GM19193 (cell line): ENCODE data around the gene HOXC10.

Experiments
- POLR2A ChIP-seq: IDR thresholded peaks from 4 replicates; pipeline ENCODE4 v1.6.1; 2011; ENCODE audit not compliant: insufficient read depth, insufficient read length; ENCODE audit errors: extremely low read depth

Gene HOXC10

DNA sequence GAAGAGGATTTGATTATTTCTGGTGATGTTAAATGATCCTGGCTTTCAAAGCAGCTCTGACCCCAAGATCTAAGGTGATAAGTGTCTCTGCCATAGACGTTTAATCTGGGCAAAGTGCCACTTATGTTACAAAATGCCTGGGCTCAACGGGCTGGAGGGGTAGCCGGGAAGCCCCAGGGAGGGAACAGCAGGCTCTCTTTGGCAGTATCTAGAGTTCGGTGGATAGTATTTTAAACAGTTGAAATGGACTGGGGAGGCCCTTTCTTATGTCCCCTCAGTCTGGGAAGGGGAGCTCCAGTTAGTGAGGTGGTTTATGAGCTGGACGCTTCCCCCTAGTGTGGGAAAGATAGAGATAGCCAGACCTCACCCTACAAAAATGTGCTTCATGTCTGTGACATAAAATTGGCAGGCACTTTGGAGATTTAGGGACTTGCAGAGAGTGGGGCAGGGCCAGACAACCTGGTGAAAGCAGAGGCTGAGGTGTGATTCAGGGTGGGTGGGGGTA is 17.5 kb upstream of the HOXC10 start:
- TF ChIP-seq POLR2A = no peak

DNA sequence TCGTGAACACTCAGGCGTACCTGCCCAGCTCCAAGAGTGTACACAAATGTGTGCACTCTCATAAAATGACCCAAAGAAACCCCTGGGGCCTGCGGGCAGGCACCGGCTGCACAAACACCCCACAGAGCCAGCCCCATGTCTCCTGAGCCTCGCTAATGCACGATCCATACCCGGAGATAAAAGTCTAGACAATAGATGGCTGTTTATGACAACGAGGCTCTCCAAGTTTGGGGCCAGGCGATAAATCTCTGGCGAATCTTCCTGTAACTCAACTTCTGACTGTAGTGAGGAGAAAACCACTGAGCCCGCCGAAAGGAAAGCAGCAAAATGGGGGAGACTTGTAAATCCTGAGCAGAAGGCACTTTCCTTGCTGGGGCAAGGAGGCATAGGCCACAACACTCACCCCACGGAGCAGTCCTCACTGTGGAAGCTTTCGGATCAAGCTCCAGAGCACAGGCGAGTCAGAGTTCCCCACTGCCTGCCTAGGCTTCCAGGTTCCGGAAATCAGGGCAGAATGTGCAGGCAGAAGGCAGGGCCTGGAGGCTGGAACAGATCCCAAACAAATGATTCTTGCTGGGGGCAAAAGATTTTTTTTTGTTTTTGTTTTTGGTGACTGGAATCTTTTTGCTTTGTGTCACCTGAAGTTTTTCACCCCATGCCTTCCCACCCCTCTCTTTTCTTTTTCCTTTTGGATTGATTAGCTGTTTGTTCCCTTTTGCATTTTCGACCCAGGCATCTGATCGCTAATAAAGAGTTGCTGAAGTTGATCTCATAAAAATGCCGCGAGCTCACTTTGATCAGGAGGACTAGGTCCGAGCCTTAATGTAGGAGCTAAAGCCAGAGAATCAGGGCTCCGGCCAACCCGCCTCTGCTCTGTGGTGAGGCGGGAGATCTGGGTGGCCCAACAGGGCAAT is 16.5 kb upstream of the HOXC10 start:
- TF ChIP-seq POLR2A = no peak

DNA sequence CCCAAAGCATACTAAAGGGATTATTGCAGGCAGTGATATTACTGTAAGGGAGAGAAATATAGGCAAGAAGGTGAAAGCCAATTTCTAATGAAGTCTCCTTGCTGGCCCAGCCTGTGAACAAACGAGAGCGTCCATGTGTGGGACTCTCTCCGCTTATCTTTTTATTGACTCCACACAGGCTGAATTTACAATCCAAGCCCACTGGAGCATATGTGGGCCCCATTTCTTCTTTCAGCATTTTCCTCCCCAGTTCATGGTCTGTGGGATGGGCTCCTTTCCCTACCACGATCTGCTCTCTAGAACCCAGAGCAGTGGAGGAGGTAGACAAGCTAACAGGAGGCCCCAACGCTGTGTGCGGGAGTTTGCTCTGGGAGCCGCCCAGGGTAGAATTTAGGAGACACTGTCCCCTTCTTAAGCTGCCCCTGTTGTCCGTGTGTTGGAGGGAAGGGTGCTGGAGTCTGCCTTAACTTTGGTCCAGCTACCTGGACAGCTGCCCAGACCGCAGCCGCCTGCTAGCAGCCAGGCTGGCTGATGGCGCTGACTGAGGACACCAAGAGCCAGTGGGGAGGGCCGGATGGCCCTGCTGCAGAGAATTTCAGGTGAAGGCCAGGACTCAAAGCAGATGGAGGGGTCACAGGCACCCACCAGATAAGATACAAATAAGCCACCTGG is 15.2 kb upstream of the HOXC10 start:
- no peak for TF ChIP-seq POLR2A

DNA sequence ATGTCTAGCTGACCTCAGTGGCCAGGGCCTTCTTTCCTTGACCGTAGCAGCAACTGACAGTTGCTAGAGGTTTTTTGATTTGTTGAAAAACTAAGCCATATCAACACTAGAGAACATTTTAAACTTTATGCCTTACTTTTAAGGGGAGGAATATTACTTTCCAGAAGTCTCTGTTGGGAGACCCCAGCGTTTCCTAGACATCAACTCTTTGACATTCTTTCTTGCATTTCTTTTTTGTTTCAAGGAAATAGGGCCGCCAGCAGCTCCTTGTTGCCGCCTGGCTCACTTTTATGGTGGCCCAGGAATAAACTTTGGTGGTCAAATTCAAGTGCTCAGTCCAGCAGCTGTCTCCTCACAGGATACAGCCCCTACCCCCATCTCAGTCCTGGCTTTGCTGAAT is 14.5 kb upstream of the HOXC10 start:
- no peak for TF ChIP-seq POLR2A

DNA sequence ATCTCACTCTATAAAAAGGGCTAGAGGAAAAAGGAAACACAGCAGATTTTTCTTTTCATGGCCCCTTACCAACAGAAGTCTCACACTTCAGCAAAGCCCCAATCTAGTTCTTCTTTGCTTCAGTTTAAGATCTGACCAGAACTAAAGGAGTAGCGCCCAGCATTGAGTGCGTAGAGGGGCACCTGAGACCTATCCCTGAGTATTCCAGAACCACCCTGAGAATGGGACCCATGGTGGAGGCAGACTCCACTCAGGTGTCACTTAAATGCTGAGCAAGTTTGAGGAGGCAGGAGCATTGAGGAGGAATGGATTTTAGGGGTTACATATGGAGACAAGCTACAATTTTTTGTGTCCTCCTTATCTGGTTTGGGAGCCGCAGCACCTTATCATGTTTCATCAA is 13.8 kb upstream of the HOXC10 start:
- TF ChIP-seq POLR2A = no peak

DNA sequence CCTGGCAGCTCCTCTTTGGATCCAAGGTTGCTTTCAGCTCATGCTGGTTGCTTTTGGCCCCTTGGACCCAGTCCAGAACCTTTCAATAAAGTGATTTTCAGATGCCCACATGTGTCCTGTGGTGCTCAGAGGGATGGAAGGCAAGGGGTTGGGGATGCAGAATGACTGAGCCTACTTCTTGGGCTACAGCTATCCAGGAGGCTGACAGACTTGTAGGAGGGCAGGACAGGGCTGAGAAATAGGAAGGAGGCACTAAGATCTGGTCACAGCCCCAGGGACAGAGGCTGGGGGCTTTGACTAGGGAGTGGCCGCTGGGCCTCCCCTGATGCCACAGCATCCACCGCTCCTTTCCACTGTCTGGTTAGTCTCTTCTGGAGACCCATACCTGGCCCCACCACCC is 13.3 kb upstream of the HOXC10 start:
- TF ChIP-seq POLR2A = no peak

DNA sequence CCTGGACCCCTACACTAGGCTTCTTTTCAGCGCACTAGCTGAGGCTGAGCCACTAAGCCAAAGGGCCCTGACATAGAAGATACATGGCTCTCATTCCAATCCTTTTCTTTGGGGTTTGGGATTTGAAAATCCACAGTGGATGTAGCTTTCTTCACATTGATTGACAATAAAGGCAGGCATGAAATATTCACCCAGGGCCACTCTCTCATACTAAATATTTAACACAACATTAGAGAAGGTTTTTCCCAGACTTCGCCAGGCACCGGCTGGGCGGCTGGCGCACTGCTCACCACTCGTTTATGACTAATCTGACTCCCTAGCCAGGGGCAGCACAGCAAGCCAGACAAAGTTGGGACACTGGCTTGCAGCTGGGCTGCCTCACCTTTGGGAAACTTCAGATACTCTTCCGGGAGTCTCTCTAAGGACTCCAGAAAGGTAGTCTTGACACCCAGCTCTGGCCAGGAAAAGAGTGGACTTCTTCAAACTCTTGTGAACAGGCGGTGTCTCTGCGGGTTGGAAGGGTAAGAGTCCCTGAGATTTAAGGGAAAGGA is 12.7 kb upstream of the HOXC10 start:
- TF ChIP-seq POLR2A = no peak

DNA sequence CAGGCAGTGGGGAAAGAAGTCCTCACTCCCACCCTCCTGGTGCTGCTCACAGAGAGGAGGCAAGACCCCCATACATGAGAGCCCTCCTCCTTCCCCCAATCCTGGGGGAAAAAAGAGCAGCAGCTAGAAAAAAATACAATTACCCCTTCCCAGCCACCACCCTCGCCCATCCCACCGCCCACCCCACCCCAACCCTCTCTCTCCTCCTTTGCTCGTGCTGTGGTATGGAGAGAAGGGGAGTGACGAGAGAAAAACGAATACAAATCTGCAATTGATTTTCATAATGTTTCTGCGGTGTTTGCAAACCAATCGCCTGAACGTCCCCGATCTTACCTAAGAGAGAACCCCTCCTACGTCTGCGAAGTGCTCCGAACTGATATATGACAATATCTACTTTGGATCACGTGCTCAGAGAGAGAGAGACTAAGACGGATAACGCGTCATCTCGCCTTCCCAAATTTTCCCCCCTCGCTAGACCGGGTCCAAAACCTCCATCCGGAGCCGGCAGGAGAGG is 12.2 kb upstream of the HOXC10 start, which contains the start of gene HOXC11:
Gene HOXC11, plus strand, starts transcription at position 405 of the 514 bp plus-strand sequence. CDS start 116 bp downstream, outside the sequence.
- TF ChIP-seq POLR2A = no peak

DNA sequence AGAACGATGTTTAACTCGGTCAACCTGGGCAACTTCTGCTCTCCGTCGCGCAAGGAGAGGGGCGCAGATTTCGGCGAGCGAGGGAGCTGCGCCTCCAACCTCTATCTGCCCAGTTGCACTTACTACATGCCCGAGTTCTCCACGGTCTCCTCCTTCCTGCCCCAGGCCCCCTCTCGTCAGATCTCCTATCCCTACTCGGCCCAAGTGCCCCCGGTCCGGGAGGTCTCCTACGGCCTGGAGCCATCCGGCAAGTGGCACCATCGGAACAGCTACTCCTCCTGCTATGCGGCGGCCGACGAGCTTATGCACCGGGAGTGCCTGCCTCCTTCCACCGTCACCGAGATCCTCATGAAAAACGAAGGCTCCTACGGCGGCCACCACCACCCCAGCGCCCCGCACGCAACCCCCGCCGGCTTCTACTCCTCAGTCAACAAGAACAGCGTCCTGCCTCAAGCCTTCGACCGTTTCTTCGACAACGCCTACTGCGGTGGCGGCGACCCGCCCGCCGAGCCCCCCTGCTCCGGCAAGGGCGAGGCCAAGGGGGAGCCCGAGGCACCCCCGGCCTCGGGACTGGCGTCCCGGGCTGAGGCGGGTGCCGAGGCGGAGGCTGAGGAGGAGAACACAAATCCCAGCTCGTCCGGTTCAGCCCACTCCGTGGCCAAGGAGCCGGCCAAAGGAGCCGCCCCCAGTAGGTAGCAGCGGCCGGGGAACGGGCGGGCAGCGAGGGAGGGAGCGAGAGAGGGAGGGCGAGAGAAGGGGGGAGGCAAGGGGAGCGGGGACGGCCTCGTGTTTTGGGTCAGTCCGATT is 11.5 kb upstream of the HOXC10 start:
- TF ChIP-seq POLR2A = no peak

DNA sequence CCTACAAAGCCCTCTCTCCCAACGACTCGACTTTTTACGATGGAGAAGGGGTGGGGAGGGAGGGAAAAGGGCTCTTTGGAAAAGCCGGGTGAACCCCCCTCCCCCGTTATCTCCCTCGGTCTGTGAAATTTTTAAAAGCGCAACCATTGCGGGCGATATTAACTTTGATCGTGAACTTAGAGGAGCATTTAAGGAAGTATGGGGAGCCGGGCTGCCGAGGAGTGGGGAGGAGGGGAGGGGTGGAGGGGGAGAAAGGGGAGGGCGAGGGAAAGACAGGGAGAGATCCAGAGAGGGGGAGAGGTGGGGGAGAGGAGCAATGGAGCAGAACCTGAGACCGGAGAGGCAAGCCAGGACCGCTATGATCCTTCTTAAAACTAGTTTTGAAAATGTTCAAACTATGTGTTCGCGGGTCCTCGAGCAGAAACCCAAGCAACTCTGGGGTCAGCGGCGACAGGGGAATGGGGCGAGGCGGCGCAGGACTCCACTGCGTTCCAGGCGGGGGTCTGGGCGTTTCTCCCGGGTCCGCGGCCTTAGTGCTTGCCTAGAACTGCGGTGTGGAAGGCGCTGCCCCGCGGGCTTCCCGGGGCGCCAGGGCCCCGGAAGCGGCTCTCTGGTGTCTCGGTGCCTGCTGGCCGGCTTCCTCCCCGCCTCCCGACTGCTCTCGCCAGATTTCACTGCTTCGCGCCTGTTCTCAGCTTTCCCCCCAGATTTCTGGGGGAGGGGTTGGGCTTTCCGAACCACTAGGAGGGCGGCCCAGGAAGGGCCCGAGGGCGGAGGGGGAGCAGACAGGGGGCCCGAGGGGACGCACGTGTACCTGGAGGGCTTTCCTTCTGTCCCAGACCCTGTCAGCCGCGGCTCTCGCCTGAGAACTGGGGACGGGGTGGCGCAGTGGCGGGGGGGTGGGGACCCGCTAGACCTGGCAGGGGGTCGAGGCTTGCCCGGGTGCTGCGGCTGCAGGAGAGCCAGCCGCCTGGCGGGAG is 10.6 kb upstream of the HOXC10 start, which contains the start of gene HOTAIR:
Gene HOTAIR, minus strand, starts transcription at position 871 of the 980 bp plus-strand sequence.
- TF ChIP-seq POLR2A = no peak

DNA sequence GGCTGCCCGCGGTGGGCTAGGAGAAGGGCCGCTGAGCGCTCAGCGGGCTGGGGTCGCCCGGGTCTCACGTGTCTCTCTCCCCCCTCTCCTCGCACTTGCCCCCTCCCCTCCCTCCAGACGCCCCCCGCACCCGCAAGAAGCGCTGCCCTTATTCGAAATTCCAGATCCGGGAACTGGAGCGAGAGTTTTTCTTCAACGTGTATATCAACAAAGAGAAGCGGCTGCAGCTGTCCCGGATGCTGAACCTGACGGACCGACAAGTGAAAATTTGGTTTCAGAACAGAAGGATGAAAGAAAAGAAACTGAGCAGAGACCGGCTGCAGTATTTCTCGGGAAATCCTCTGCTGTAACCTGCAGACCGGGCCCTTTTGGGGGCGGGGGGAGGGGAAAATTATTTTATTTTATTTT is 9.9 kb upstream of the HOXC10 start:
- TF ChIP-seq POLR2A = no peak

DNA sequence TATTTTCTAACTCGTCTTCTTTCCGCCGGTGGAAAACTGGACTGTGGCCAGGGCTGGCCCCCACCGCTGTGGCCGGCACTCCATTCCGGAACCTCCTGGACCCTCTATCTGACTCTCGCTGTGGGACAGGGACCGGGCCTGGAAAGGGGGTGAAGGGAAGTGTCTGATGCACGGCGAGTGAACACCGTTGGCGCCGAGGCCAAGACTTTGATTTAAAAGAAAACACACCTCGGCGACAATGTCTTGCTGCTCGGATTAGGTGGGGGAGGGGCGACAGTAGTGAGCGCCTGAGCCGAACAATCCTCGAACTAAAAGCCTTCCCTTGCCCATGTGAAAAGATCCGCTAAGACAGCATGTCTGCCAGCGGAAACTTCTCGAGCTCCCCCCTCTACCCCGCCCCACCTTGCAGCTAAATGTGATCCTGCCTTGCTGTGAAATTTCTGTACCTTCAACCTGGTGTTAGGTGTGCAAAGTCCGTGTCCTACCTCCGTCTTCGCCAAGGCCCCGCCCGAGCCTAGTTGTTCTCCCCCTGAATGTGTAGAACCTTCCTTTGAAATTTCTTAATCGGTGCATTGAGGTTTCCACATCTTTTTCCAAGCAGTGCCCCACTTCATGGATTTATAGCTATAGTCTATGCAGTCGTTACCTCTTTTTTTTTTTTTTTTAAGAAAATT is 9.3 kb upstream of the HOXC10 start:
- no peak for TF ChIP-seq POLR2A

DNA sequence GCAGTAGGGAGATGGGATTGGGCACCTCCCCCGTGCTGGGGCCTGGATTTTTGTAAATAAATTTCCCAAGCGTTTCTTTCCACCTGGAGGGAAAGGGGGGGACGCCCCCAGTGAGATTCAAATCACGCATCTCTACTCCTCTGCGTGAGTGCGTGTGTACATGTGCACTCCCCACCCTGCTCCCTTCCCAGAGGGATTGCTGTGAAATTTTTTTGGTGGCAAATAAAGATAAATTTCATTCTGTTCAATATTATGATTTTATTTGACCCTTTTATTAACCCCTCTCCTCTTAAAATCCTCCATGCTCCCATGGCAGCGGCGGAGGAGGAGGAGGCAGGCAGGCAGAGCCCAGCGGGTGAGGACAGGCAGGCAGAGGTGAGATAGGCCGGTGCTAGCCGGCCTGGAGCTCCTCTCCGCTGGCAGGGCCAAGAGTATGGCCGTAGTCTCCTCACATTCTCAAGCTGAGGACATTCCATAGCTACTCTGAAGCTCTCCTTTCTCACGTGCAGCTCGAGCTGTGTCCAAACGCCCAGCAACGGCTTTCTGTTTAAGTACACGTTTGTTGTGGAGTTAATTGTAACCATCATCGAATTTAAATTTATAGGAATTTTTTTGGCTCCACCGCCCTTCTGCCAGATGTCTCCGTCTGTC is 8.6 kb upstream of the HOXC10 start:
- no peak for TF ChIP-seq POLR2A
